Pancreas (tissue), 10 donors: ENCODE measurements around the gene MYH10. TPM values are rescaled to one million over a fixed set of nuclear protein-coding genes. Genes with fewer than 3 reads are reported as not detected.

Experiments used
- ATAC-seq, 4 donors: fragments of 200-7000 bp; cut with Tn5 transposase; one replicate each; pipeline versions ENCODE4 v1.8.0 to v1.9.1; 2020; ENCODE audit warnings: mild to moderate bottlenecking in 4 of 4, moderate library complexity in 4 of 4
- DNase-seq, 6 donors: peaks; one replicate each; pipeline ENCODE4 v3.0.0-alpha.2; 2020
- FAIRE-seq: peaks from 2 replicates; lab custom pipeline; 2012; peaks lifted over from hg19 to GRCh38; lab: Jason Lieb, UNC
- H3K27ac ChIP-seq, 4 donors: fragments of 200-600 bp; sonication (generic); 1 replicate in 3 of 4; 2 replicates in 1 of 4; pipeline versions ENCODE4 v1.5.0 to v1.8.0; 2020
- H3K27me3 ChIP-seq, 4 donors: fragments of 200-600 bp; one replicate each; pipeline ENCODE4 v1.8.0; 2021
- H3K36me3 ChIP-seq, 3 donors: fragments of 200-600 bp; sonication (generic) in 1 of 3; one replicate each; pipeline versions ENCODE4 v1.5.0 to v1.8.0; 2020 to 2021
- H3K4me1 ChIP-seq, 3 donors: fragments of 200-600 bp; one replicate each; pipeline ENCODE4 v1.8.0; 2021
- H3K4me3 ChIP-seq, 4 donors: fragments of 200-600 bp; sonication (generic) in 2 of 4; one replicate each; pipeline versions ENCODE4 v1.5.0 to v1.8.0; 2020 to 2021
- H3K9me3 ChIP-seq, 4 donors: fragments of 200-600 bp; one replicate each; pipeline ENCODE4 v1.8.0; 2021
- CTCF ChIP-seq, 4 donors: fragments of 200-600 bp; sonication (generic) in 3 of 4; IDR thresholded peaks; one replicate each; pipeline versions ENCODE4 v1.5.0 to v1.8.0; 2021; ENCODE audit warnings: antibody characterized with exemption in 4 of 4
- WGBS, 2 donors: extraction: QIAGEN DNeasy Blood & Tissue Kit; methylation state at CpG; one replicate each; pipeline ENCODE4 v1.1.7; 2013; 5-methylcytosine and 5-hydroxymethylcytosine counted together
- intact Hi-C, 3 donors: fragments of 100-400 bp; cut with DNase I; formaldehyde crosslinking; loops; one replicate each; pipeline versions ENCODE4 v1.11.1 to v1.14.2; 2022
- polyA plus RNA-seq, 2 donors: library from polyadenylated mRNA; stranded (reverse); fragments of 200-250 nt; gene quantifications; one replicate each; pipeline ENCODE4 v1.2.3, GENCODE V29; 2013
- total RNA-seq, 6 donors: library from RNA; stranded (reverse); fragmentation: NEBNext Ultra II Directional in 4 of 6; extraction: Animal tissue kit (Norgen Biotek cat#: 25700) in 4 of 6; gene quantifications; one replicate each; pipeline versions ENCODE4 v1.2.1 to v1.2.4, GENCODE V29; 2021 to 2023
- donor health status: healthy with polysubstance abuse.
- donor health status: DM: no; HTN: no; CAD: no; lungs with moderate emphysema.
- donor health status: DM: no; HTN: no; CAD: no.
- donor health status: control.
- donor health status: control.
- donor health status: Bipolar disorder and iron deficiency.
- donor health status: DM: yes; HTN: yes; CAD: no.
- donor health status: DM: no; HTN: no; CAD: no.
- donor health status: DM: no; HTN: no; CAD: no.
- donor health status: DM: yes; HTN: yes; CAD: no.

MYH10 gene
- total and polyA plus RNA-seq, 8 donors = 4.6 to 28.0 (median 11.3) TPM

GRCh38 chr17:8673612-8674011, 43.1 kb upstream of the MYH10 start:
- no peaks in the 10 kb centered on the region for H3K9me3 ChIP-seq
- ATAC-seq (peak; percentile 74 to 91 (median 86)), FAIRE-seq (no peak), DNase-seq (peak in 2 of 6 donors; percentile 36 to 42)
- no peaks in the 10 kb centered on the region for H3K36me3 ChIP-seq
- H3K4me3 ChIP-seq = no peak overlapping the region
- H3K27ac ChIP-seq = peak overlapping the region in 3 of 4 donors; percentile 42 to 64 (median 42)
- no peak for TF ChIP-seq CTCF (IDR thresholded peaks at IDR 0.05)
- no peaks in the 10 kb centered on the region for H3K4me1 ChIP-seq
- peaks cover 0 to 9% (median 0%) of the 10 kb centered on the region in 4 donors for H3K27me3 ChIP-seq
- intact Hi-C loops = no loop called here
- WGBS, 2 donors = 33 to 38% methylated on average over 1 of the region's 1 CpG

- H3K4me1 ChIP-seq = no peaks in the 10 kb centered on the region
- no peaks in the 10 kb centered on the region for H3K36me3 ChIP-seq
- DNase-seq (no peak), FAIRE-seq (no peak), ATAC-seq (no peak)
- TF ChIP-seq CTCF (IDR thresholded peaks at IDR 0.05) = no peak
- intact Hi-C loops = no loop called here
- no peaks in the 10 kb centered on the region for H3K9me3 ChIP-seq
- no peak overlapping the region for H3K27ac ChIP-seq
- WGBS, 2 donors = 82 to 92% methylated on average over 9 of the region's 9 CpGs
- H3K27me3 ChIP-seq = peaks cover 0 to 3% (median 0%) of the 10 kb centered on the region in 4 donors
- no peak overlapping the region for H3K4me3 ChIP-seq
Measured at GRCh38 chr17:8672326-8672725, 41.8 kb upstream of the MYH10 start.

- DNase-seq (no peak), ATAC-seq (no peak), FAIRE-seq (no peak)
- H3K27me3 ChIP-seq = peaks cover 0 to 7% (median 0%) of the 10 kb centered on the region in 4 donors
- 34 to 41% methylated on average over 4 of the region's 4 CpGs for WGBS, 2 donors
- no peak for TF ChIP-seq CTCF (IDR thresholded peaks at IDR 0.05)
- no peak overlapping the region for H3K4me3 ChIP-seq
- H3K9me3 ChIP-seq = no peaks in the 10 kb centered on the region
- intact Hi-C loops = no loop called here
- H3K4me1 ChIP-seq = no peaks in the 10 kb centered on the region
- H3K27ac ChIP-seq = no peak overlapping the region
- no peaks in the 10 kb centered on the region for H3K36me3 ChIP-seq
Measured at GRCh38 chr17:8670421-8670820, 39.9 kb upstream of the MYH10 start.

- H3K4me3 ChIP-seq = no peak overlapping the region
- 91% methylated on average over 4 of the region's 4 CpGs for WGBS, 2 donors
- H3K4me1 ChIP-seq = no peaks in the 10 kb centered on the region
- no peak for DNase-seq
- FAIRE-seq = no peak
- no peaks in the 10 kb centered on the region for H3K36me3 ChIP-seq
- no peak overlapping the region for H3K27ac ChIP-seq
- H3K27me3 ChIP-seq = peaks cover 0 to 7% (median 0%) of the 10 kb centered on the region in 4 donors
- TF ChIP-seq CTCF (IDR thresholded peaks at IDR 0.05) = no peak
- H3K9me3 ChIP-seq = no peaks in the 10 kb centered on the region
- no peak for ATAC-seq
- intact Hi-C loops = no loop called here
Measured at GRCh38 chr17:8668176-8668740, 37.7 kb upstream of the MYH10 start.

- no peak for TF ChIP-seq CTCF (IDR thresholded peaks at IDR 0.05)
- Histone ChIP-seq H3K27me3 (peaks cover 0 to 7% (median 0%) of the 10 kb centered on the region in 4 donors), H3K9me3 (no peaks in the 10 kb centered on the region), H3K27ac (no peak overlapping the region), H3K36me3 (no peaks in the 10 kb centered on the region), H3K4me3 (no peak overlapping the region), H3K4me1 (no peaks in the 10 kb centered on the region)
- WGBS, 2 donors = 74 to 76% methylated on average over 7 of the region's 7 CpGs
- FAIRE-seq (no peak), ATAC-seq (no peak), DNase-seq (no peak)
- intact Hi-C loops = no loop called here
Measured at GRCh38 chr17:8667421-8667820, 36.9 kb upstream of the MYH10 start.
